H9 (cell line): ENCODE measurements around the gene ELOVL6. TPM values are rescaled to one million over a fixed set of nuclear protein-coding genes. Genes with fewer than 3 reads are reported as not detected.

Experiments
- DNase-seq: peaks from one replicate; pipeline ENCODE4 v3.0.0-alpha.2; 2017
- H2AFZ ChIP-seq: one replicate; pipeline ENCODE4 v1.6.1; 2013; ENCODE audit warnings: mild to moderate bottlenecking, low read length, control low read depth, moderate library complexity
- H2AK5ac ChIP-seq: 2 replicates; pipeline ENCODE4 v1.6.1; 2013; ENCODE audit warnings: low read length, control low read depth, mixed read lengths; ENCODE audit not compliant: insufficient read length
- H2BK120ac ChIP-seq: one replicate; pipeline ENCODE4 v1.6.1; 2013; ENCODE audit warnings: low read depth, mild to moderate bottlenecking, low read length, control low read depth, inconsistent platforms; ENCODE audit not compliant: poor library complexity, severe bottlenecking
- H2BK12ac ChIP-seq: 2 replicates; pipeline ENCODE4 v1.6.1; 2013; ENCODE audit warnings: low read length, control low read depth, mixed read lengths, low read depth; ENCODE audit not compliant: insufficient read length
- H2BK15ac ChIP-seq: 2 replicates; pipeline ENCODE4 v1.6.1; 2013; ENCODE audit warnings: low read depth, low read length, control low read depth
- H2BK20ac ChIP-seq: one replicate; pipeline ENCODE4 v1.6.1; 2013; ENCODE audit warnings: low read depth, mild to moderate bottlenecking, low read length, control low read depth, inconsistent platforms; ENCODE audit not compliant: poor library complexity, severe bottlenecking
- H2BK5ac ChIP-seq: 2 replicates; pipeline ENCODE4 v1.6.1; 2013; ENCODE audit warnings: low read length, control low read depth, mixed read lengths; ENCODE audit not compliant: insufficient read length
- H3K14ac ChIP-seq: 2 replicates; pipeline ENCODE4 v1.6.1; 2013; ENCODE audit warnings: low read length, control low read depth; ENCODE audit not compliant: insufficient read depth
- H3K18ac ChIP-seq: 2 replicates; pipeline ENCODE4 v1.6.1; 2013; ENCODE audit warnings: low read depth, mild to moderate bottlenecking, mixed read lengths, low read length, control low read depth; ENCODE audit not compliant: insufficient read length
- H3K23ac ChIP-seq: 2 replicates; pipeline ENCODE4 v1.6.1; 2013; ENCODE audit warnings: low read length, control low read depth, mixed read lengths, low read depth; ENCODE audit not compliant: insufficient read length
- H3K23me2 ChIP-seq: 2 replicates; pipeline ENCODE4 v1.6.1; 2013; ENCODE audit warnings: low read depth, mild to moderate bottlenecking, mixed read lengths, low read length, control low read depth; ENCODE audit not compliant: insufficient read length, poor library complexity, severe bottlenecking
- H3K27ac ChIP-seq: 2 replicates; pipeline ENCODE4 v1.5.1; 2013; ENCODE audit warnings: low read length, control low read depth, mixed read lengths, low read depth; ENCODE audit not compliant: insufficient read length
- H3K27me3 ChIP-seq: 2 replicates; pipeline ENCODE4 v1.6.1; 2013; ENCODE audit warnings: low read length, control low read depth, inconsistent platforms; ENCODE audit not compliant: insufficient read depth
- H3K4ac ChIP-seq: 2 replicates; pipeline ENCODE4 v1.6.1; 2013; ENCODE audit warnings: low read depth, mild to moderate bottlenecking, control low read depth, inconsistent platforms, low read length, moderate library complexity
- H3K4me1 ChIP-seq: 2 replicates; pipeline ENCODE4 v1.6.1; 2013; ENCODE audit warnings: low read length, control low read depth, inconsistent platforms; ENCODE audit not compliant: insufficient read depth
- H3K4me2 ChIP-seq: 2 replicates; pipeline ENCODE4 v1.6.1; 2013; ENCODE audit warnings: low read length, control low read depth, mixed read lengths; ENCODE audit not compliant: insufficient read length, insufficient read depth
- H3K56ac ChIP-seq: 2 replicates; pipeline ENCODE4 v1.6.1; 2013; ENCODE audit warnings: low read depth, mild to moderate bottlenecking, mixed read lengths, low read length, control low read depth; ENCODE audit not compliant: insufficient read length
- H3K79me1 ChIP-seq: 2 replicates; pipeline ENCODE4 v1.6.1; 2013; ENCODE audit warnings: low read depth, mild to moderate bottlenecking, moderate library complexity, low read length, control low read depth, inconsistent platforms; ENCODE audit not compliant: insufficient read depth, poor library complexity, severe bottlenecking
- H3K79me2 ChIP-seq: 2 replicates; pipeline ENCODE4 v1.6.1; 2013; ENCODE audit warnings: low read length, control low read depth, inconsistent platforms; ENCODE audit not compliant: insufficient read depth
- H3K9ac ChIP-seq: 2 replicates; pipeline ENCODE4 v1.6.1; 2013; ENCODE audit warnings: low read length, control low read depth, mixed read lengths; ENCODE audit not compliant: insufficient read length; ENCODE audit errors: extremely low read depth
- H3K9me3 ChIP-seq: one replicate; pipeline ENCODE4 v1.6.1; 2013; ENCODE audit warnings: low read depth, low read length, inconsistent platforms; ENCODE audit not compliant: control insufficient read depth
- H3T11ph ChIP-seq: one replicate; pipeline ENCODE4 v1.6.1; 2013; ENCODE audit warnings: mild to moderate bottlenecking, low read length, control low read depth, inconsistent platforms
- H4K20me1 ChIP-seq: one replicate; pipeline ENCODE4 v1.6.1; 2013; ENCODE audit not compliant: control insufficient read depth, insufficient read length, insufficient read depth
- H4K5ac ChIP-seq: 2 replicates; pipeline ENCODE4 v1.6.1; 2013; ENCODE audit warnings: low read depth, mild to moderate bottlenecking, mixed read lengths, low read length, control low read depth; ENCODE audit not compliant: insufficient read length
- H4K8ac ChIP-seq: replicated peaks from 2 replicates; pipeline ENCODE4 v1.6.1; 2013; ENCODE audit warnings: low read length, control low read depth, mixed read lengths, low read depth; ENCODE audit not compliant: insufficient read length
- H4K91ac ChIP-seq: 2 replicates; pipeline ENCODE4 v1.6.1; 2013; ENCODE audit warnings: low read depth, mild to moderate bottlenecking, moderate library complexity, mixed read lengths, low read length, control low read depth; ENCODE audit not compliant: insufficient read length
- H3K27ac Mint-ChIP-seq, 3 experiments: 2 replicates in 2 of 3; 3 replicates in 1 of 3; pipeline ENCODE4 v1.8.0; 2020 to 2021; ENCODE audit warnings: mixed read lengths in 3 of 3, mild to moderate bottlenecking in 1 of 3, moderate library complexity in 1 of 3
- H3K27me3 Mint-ChIP-seq: 2 replicates; pipeline ENCODE4 v1.8.0; 2021; ENCODE audit warnings: low read depth, mild to moderate bottlenecking, moderate library complexity, mixed read lengths
- H3K36me3 Mint-ChIP-seq, 3 experiments: 2 replicates in 2 of 3; 3 replicates in 1 of 3; pipeline ENCODE4 v1.8.0; 2020 to 2021; ENCODE audit warnings: low read depth in 3 of 3, mixed read lengths in 3 of 3; ENCODE audit not compliant: insufficient read depth in 1 of 3
- H3K4me1 Mint-ChIP-seq, 2 experiments: 2 replicates each; pipeline ENCODE4 v1.8.0; 2020; ENCODE audit warnings: mixed read lengths in 2 of 2
- H3K4me3 Mint-ChIP-seq, 2 experiments: 2 replicates in 1 of 2; 3 replicates in 1 of 2; pipeline ENCODE4 v1.8.0; 2020 to 2021; ENCODE audit warnings: mild to moderate bottlenecking in 2 of 2, mixed read lengths in 2 of 2, moderate library complexity in 1 of 2
- H3K9me3 Mint-ChIP-seq, 2 experiments: 2 replicates in 1 of 2; 3 replicates in 1 of 2; pipeline ENCODE4 v1.8.0; 2020; ENCODE audit warnings: mild to moderate bottlenecking in 2 of 2, mixed read lengths in 2 of 2, moderate library complexity in 1 of 2
- total RNA-seq: library from RNA; stranded (reverse); gene quantifications from 2 replicates; pipeline ENCODE4 v1.2.1, GENCODE V29; 2021
- TF ChIP-seq, protein P1 (sequence below): fragments of 200-600 bp; sonication (generic); conservative IDR thresholded peaks from 3 replicates; pipeline ENCODE4 v1.8.0; 2021; ENCODE audit warnings: antibody characterized with exemption, mild to moderate bottlenecking

The ELOVL6 gene
- total RNA-seq, 1 experiment from 2014 or later, result 64.6 TPM

DNA sequence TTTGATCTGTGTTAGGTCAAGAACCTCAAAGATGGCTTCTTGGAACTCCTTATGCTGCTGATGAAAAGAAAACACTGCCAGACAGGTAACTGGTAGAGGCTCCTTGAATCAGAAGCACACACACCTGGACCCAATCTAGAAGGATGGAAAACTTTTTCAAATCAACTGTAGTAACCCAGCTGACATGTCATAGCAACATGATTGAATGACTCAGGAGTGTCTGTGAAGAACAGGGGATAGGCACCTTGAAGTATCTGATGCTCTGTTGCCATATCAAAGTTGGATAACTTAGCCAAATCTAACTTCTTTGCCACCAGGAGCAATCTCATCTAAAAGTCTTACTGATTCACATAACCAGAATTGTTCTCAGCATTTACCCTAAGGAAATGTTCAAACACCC, 98.8 kb downstream of the ELOVL6 start:
- Histone ChIP-seq H4K91ac (no peak overlapping the region), H4K5ac (no peak overlapping the region), H3K18ac (no peak overlapping the region), H2BK120ac (no peak overlapping the region), H3K79me2 (no peaks in the 10 kb centered on the region), H2AFZ (no peak overlapping the region), H3K79me1 (no peaks in the 10 kb centered on the region), H3T11ph (no peak overlapping the region), H3K27me3 (no peaks in the 10 kb centered on the region), H3K23ac (no peak overlapping the region), H3K23me2 (no peaks in the 10 kb centered on the region), H3K56ac (no peak overlapping the region), H2BK15ac (no peak overlapping the region), H2BK20ac (no peak overlapping the region), H3K14ac (no peak overlapping the region), H4K8ac (no peak overlapping the region), H2BK12ac (no peak overlapping the region), H2AK5ac (no peak overlapping the region), H3K4ac (no peak overlapping the region), H3K4me1 (no peaks in the 10 kb centered on the region), H3K4me2 (no peak overlapping the region), H4K20me1 (no peaks in the 10 kb centered on the region), H3K27ac (no peak overlapping the region), H3K9ac (no peak overlapping the region), H3K9me3 (no peaks in the 10 kb centered on the region), H2BK5ac (no peak overlapping the region)
- Mint-ChIP-seq H3K27me3 (no peaks in the 10 kb centered on the region), H3K9me3 (no peaks in the 10 kb centered on the region), H3K36me3 (peaks cover 7 to 18% (median 10%) of the 10 kb centered on the region in 3 experiments), H3K4me1 (peaks cover 9% of the 10 kb centered on the region in 2 experiments), H3K27ac (peak overlapping the region in 1 of 3 experiments; percentile 55; a peak in 1 of 7 replicates), H3K4me3 (no peak overlapping the region)
- TF ChIP-seq, protein P1, sequence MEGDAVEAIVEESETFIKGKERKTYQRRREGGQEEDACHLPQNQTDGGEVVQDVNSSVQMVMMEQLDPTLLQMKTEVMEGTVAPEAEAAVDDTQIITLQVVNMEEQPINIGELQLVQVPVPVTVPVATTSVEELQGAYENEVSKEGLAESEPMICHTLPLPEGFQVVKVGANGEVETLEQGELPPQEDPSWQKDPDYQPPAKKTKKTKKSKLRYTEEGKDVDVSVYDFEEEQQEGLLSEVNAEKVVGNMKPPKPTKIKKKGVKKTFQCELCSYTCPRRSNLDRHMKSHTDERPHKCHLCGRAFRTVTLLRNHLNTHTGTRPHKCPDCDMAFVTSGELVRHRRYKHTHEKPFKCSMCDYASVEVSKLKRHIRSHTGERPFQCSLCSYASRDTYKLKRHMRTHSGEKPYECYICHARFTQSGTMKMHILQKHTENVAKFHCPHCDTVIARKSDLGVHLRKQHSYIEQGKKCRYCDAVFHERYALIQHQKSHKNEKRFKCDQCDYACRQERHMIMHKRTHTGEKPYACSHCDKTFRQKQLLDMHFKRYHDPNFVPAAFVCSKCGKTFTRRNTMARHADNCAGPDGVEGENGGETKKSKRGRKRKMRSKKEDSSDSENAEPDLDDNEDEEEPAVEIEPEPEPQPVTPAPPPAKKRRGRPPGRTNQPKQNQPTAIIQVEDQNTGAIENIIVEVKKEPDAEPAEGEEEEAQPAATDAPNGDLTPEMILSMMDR, result no peak
- DNase-seq, result no peak
